HG02870 (cell line): Measurements from ENCODE around the gene SVBP.

ENCODE experiments used
- ATAC-seq: cut with Tn5 transposase; IDR thresholded peaks from one replicate; pipeline ENCODE4 v1.9.1; 2021; ENCODE audit warnings: mild to moderate bottlenecking, moderate library complexity; ENCODE audit not compliant: unreplicated experiment

The SVBP gene

GRCh38 chr1:42806593-42806992 is 10.6 kb downstream of the SVBP start:
- ATAC-seq: no peak

DNA sequence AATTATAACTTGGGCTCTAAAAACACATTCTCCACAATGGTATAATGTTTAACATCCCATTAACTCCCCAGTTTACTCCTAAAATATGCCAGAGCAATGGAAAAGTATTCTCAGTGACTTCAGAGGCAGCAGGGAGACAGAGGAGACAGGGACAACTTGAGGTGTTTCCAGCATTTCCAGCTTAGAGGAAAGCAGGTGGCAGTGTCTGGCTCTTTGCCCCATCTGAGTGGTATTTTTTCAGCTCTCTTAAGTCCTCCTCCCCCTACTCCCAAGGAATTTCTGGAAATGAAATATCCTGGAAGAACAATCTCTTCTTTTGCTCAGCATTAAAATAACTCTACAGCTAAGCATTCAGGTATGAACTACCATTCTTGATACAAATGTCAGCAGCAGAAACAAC is 11.0 kb downstream of the SVBP start:
- ATAC-seq: no peak

DNA sequence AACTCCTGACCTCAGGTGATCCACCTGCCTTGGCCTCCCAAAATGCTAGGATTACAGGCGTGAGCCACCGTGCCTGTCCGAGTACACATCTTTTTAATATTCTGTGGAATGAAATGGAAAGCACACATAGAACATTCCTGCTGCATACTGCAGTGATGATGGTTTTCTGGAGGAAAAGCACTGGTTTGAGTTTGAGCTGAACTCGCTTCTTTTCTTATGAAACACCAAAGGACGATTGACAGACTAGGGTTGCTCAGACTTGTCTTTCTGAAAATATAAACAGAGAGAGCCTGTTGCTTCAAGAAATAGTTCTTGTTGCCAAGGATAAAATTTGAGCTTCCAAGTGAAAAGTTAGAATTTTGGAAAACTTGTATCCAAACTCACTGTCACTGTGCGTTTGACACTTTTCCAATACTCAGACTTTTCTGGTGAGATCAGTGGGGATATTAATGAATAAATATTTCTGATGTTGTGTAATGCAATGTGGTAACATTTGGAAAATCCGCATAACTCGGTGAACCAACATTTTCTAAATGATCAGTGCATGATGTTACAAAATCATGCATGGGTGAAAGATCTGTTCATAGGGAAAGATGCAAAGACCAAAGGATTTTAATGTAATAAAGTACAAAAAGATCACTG is 15.2 kb downstream of the SVBP start:
- ATAC-seq: no peak

DNA sequence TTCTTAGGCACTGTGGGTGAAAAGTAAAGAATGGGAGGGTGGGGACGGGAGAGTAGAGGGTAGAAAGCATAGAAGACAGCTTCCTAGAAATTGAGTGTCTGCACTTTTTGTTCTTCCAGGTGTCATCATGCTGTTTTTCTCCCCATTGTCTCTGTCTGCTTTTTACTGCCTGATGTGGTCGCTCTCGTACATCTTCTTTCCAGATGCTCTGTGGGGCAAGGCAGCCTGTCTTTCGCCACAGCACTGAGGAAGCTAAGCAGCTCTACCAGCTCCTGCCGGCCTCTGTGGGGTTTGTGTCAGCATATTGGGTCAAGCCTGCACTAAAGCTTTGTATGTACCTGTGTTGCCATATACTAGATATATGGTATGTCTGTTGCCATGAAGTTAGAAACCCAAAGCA is 19.2 kb downstream of the SVBP start:
- no peak for ATAC-seq

DNA sequence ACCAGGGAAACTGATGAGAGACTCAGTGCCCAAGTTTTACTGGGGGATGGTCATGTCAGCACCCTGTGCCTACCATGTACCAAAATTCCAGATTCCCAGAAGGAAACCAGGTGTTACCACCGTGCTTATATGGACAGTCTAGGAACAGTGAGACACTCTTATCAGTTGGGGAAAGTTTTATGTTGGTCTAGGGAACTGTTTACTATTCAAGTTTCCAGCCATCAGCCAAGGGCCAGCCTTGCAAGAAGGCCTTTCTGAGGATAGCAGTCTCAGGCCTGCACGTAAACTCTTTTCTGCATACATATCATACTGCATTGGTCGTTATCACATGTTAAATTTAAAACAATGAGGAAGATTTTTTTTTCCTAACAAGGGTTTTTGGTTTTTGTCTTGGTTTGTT is 19.8 kb downstream of the SVBP start:
- no peak for ATAC-seq

DNA sequence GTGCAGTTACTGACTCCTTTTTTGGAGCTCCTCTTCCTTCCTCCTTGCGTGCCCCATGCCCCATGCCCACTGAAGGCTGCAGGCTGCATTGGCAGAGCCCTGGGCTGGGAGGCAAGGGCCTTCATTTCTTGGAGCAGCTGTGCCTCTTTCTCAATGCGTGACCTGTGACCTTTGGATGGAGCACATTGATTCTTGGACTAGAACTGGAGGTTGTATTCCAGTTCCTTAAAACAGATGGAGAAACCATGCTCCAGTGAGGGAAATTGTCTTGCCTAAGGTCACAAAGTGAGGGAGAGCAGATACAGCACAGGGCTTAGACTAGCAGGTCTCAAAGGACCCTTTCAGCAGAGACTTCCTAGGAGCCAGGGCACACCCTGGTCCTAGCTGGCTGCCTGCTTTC is 23.4 kb downstream of the SVBP start:
- ATAC-seq: no peak

DNA sequence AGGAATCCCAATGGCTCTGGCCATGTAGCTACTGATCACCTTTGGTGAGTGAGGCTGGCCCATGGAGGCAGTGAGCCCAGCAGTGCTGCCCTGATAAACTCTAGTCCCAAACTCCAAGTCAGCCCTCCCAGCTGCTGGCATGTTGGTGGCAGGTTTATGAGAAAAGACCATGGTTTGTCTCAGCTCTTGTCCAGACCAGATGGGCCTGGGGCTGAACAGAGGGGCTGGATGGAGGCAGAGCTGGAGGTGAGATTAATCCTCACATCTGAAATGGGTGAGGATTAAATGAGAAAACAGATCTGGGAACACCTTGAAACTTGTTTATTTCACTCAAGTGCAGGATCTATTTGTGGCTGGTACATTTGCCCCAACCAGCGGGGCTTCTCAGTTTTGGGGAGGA is 29.2 kb downstream of the SVBP start:
- no peak for ATAC-seq

- no peak for ATAC-seq
These were observed 31.1 kb downstream of the SVBP start for GRCh38 chr1:42786097-42786496.

DNA sequence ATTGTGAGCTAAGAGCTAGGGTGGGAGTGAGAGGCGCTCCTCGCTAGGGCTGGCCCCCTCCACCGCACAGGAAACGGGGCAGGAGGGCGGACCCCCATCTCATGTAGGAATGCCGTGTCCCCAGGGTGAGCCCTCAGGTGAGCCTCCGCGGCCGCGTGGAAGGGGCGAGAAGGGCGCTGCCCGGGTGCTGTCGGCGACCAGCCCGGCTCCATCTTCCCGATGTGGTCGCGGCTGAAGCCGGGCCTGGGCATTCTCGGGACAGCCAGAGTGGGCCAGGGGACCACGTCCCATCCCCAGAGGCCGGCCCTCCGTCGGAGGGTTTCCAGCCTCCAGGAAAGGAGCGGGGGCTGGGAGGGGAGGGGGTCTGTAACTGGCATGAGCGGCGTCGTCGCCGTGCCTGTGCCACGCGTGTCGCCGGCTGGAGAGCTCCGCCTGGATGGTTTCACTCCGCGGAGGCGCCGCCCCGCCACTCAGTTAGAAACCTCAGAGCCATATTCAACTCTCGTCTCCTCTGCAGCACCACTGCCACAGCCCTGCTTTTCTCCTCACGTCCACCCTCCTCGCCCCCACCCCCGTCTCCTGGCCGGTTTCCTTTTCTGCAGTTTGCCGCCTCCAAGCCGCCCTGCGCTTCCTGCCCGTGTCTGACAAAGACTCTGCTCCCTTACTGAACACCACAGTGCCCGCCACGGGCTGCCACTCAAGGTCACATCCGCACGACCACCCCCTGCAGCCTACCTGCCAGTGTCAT is 32.1 kb downstream of the SVBP start, which contains the start of gene TMEM269:
TSS of gene TMEM269 (plus strand) at position 46 of the 748 bp plus-strand sequence. CDS start 4,903 bp downstream, outside the sequence.
- no peak for ATAC-seq

- ATAC-seq: no peak
These were observed 32.7 kb downstream of the SVBP start for GRCh38 chr1:42784547-42784945.

DNA sequence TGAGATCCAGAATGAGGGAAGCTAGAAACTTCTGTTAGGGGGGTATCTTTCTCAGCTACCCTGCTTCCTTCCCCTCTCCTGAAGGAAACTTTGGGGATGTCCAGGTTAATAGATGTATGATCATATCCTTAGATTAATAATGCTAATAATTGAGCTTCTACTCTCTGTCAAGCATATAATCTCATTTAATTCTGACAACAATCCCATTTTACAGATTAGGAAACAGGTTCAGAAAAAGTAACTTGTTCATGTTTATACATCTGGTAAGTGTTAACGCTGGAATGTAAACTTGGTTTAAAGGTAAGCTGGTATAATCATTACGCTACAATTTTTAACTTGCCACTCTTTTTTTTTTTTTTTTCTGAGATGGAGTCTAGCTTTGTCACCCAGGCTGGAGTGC is 34.1 kb downstream of the SVBP start:
- ATAC-seq: no peak

GRCh38 chr1:42780176-42780575 is 37.0 kb downstream of the SVBP start:
- ATAC-seq: no peak

DNA sequence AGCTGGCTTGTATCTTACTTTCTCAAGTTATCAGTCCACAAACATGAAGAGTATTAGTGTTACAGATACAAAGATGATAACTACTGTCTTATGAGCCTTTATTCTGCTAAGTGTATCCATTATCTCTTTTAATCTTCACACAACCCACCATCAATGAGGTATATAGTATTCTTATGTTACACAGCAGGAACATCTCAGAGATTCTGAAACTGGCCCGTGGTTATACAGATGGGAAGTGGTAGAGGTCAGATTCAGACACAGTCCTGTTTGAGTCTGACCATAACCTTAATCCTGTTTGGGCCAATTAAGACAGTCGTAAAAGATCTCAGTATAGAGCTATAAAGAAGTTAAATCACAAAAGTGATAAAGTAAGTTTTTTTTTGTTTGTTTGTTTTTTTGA is 37.5 kb downstream of the SVBP start:
- no peak for ATAC-seq

DNA sequence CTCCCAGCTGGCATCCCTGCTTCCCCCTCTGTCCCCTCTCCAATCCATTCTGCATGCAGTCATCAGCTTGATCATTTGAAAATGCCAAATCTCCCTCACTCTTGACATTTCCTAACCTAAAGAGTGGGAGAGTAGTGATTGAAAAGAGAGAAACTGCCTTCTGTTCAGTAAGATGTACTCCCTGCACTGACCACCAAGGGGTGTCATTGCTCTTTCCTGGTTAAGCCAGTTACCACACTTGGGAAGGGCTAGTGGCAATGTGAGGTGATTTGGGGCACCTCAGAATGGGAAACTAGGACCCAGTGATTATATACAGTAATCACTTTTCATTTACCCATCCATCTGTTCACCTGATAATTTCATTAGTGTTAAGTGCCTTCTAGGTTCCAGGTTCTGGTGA is 39.3 kb downstream of the SVBP start:
- ATAC-seq: no peak

DNA sequence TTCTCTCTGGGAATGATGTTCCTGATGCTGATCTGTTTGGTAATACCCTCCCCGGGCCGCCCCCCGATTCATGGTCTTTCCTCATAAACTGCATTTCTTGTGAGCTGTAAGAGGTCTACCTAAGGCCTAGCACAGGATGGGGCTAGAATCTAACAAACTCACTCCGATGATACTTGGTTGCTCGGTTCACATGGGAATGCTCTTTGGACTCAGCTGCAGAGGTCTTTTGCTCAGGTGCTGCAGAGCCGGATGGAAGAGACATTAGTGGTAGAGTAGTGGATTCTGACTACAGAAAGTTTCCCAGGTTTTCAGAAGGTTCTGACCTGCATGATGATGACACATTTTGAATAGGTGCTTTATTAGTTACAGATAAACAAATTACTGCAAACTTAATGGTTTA is 40.7 kb downstream of the SVBP start:
- ATAC-seq: no peak

DNA sequence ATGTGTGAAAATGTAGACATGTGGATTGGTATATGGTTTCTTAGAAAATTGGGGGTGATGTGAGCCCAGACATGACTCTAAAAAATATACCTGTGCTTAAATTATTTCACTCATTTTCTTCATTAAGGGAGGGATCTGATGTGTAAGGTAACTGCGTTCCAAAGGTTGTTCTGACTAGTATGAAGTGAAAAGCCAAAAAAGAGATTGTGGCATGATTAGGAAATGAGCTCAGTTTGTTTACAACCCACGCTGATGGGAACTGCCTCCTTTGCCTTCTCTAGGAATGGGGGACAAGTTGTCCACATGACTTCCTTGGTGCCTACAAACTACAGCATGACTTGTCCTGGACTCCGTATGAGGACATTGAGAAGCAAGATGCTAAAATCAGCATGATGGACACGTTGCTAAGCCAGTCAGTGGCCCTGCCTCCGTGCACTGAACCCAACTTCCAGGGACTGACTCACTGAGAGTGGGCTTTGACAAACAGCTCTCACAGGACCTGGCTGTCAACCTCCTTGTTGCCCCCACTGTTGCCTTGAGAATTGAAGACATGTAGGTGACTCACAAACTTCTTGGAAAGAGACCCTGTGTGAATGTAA is 42.2 kb downstream of the SVBP start:
- ATAC-seq: no peak

DNA sequence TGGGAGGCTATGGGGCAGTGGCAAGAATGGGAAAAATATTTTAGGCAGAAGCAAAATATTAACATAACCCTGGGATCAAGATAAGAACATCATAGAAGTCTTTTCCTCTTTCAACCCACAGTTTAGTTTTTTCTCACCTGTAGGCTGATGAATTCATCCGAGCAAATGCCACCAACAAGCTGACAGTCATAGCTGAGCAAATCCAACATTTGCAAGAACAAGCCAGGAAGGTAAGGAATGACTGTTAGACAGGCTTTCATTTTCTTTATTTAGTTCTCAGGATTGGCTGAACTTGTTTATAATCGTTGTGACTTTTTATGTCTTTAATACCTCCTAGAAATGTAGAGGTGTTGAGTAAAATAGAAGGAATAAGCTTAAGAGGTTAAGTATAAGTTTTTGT is 43.8 kb downstream of the SVBP start:
- no peak for ATAC-seq

GRCh38 chr1:42769811-42770210 is 47.4 kb downstream of the SVBP start:
- no peak for ATAC-seq

DNA sequence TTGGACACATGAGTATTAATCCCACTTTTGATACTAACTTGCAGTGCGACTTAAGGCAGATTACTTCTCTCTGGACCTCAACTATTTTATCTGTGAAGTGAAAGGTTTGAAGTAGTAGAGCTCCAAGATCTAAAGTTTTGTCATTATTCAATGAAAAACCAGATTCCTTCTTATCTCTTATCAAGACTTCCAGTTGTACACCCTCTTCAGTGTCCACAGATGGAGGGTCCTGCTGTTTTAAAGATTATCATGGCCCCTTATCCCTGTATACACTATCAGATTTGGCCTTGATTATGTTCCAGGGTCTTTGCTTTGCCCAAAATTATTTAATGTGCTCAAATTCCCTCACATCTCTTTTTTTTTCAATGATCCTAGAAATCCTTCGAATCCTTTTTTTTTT is 49.0 kb downstream of the SVBP start:
- no peak for ATAC-seq

DNA sequence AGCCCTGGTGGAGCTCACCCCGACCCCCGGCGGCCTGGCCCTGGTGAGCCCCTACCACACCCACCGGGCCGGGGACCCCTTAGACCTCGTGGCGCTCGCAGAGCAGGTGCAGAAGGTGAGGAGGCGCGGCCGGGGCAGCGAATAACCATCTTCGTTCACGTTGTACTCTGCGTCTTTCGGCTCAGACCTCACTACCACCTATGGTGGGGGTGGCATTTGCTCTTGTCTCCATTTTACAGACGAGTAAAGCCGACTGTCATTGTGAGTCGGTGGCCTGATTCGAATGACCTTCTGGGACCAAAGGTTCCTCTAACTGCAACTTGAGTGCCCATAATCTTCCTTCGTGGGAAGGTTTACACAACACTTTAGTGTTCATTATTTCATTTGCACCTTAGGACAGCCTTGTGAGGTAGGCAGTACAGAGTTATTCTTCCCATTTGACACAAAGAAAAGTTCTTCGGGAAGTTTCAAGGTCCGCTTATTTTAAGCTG is 49.6 kb downstream of the SVBP start:
- ATAC-seq: peak; percentile 21

DNA sequence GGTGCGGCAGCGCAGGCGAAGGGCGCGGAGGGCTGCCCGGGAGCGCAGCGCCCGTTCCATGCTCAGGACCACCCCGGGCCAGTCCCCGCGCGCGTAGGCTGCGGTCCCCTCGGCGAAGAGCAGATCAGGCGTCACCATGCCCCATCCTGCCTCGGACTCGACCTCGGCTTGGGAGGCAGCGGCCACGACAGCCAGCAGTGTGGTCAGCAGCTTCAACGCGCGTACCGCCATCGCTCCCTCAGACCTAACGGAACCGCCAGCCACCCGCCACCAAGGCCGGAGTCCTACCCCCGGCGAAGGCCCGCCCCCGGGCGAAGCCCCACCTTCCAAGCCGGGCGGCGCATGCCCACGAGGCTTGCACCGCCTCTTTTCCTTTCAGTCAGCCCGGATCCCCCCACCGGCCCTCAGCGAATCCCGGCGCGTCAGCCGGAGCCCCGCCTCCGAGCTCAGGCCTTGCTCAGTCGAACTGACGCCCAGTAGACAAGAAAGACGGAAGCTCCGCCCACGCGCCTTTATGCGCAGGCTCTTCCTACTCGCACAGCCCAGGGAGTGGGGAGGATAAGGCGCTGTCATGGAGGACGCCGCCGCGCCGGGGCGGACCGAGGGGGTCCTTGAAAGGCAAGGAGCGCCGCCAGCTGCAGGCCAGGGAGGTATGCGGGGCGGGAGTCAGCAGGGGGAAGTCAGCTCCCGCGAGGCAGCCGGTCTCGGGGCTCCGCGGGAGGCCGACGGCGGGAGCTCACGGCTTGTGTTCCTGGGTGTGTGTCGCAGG is 50.3 kb downstream of the SVBP start, which contains the start of the genes C1orf50 and P3H1:
TSS of gene C1orf50 (plus strand) at position 509 of the 769 bp plus-strand sequence. CDS start at position 572, 63 bp downstream.
TSS of gene P3H1 (minus strand) at position 288 of the 769 bp plus-strand sequence. CDS start at position 231, 57 bp downstream.
- ATAC-seq: peak; percentile 84
